Activated T-cell treated with anti-CD3 and anti-CD28 coated beads for 1 hour (primary cell): ENCODE data around the gene FBXO3.
"Not testable (repeated sequence)": the region's sequence is repeated elsewhere in the genome, so short reads cannot be mapped to it uniquely, and the experiment has no call there.

Experiments used
- DNase-seq: peaks from one replicate; pipeline ENCODE4 v3.0.0-alpha.2; 2020; ENCODE audit warnings: low read depth

Gene FBXO3, protein sequence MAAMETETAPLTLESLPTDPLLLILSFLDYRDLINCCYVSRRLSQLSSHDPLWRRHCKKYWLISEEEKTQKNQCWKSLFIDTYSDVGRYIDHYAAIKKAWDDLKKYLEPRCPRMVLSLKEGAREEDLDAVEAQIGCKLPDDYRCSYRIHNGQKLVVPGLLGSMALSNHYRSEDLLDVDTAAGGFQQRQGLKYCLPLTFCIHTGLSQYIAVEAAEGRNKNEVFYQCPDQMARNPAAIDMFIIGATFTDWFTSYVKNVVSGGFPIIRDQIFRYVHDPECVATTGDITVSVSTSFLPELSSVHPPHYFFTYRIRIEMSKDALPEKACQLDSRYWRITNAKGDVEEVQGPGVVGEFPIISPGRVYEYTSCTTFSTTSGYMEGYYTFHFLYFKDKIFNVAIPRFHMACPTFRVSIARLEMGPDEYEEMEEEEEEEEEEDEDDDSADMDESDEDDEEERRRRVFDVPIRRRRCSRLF

DNA sequence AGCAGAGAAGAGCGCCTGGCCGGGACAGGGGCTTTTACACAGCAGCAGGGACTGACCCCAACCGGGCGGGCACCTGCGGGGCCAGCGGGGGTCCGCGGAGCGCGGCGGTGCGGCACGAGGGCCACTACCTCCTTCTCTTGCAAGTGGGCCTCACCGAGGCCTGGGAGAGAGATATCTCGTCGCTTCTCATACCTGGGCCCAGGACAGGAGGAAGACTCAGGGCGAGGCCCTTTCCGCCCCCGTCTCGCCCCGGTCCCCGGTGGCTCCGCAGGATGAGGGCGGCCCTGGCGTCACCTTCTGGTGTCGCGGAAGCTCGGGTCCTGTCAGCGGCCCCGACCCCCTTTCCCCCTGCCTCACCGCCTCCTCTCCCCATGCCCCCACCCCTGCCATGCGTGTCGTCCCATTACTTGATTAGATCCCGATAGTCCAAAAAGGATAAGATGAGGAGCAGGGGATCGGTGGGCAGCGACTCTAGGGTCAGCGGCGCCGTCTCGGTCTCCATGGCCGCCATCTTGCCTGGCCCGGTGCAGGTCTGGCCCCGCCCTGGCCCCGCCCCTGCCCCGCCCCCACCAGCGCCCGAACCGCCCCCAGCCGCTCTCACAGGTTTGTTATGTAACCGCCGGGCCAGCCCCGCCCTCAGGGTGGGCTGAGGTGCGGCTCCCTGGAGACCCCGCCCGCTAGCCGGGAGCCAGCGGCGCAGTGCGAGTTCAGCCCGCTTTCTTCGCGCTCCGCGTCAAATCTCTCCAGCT is at the start of gene FBXO3:
Gene FBXO3 (minus strand): TSS at position 534 of the 749 bp plus-strand sequence. CDS start 23 bp downstream, at position 511.
- peak; percentile 85 for DNase-seq

DNA sequence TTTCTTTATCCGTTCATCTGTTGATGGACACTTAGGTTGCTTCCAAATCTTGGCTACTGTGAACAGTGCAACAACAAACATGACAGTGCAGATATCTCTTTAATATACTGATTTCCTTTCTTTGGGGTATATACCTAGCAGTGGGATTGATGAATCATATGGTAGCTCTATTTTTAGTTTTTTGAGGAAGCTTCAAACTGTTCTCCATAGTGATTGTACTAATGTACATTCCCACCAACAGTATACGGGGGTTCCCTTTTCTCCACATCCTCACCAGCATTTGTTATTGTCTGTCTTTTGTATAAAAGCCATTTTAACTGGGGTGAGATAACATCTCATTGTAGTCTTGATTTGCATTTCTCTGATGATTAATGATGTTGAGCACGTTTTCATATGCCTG is 48.7 kb upstream of the FBXO3 start:
- not testable (repeated sequence) for DNase-seq

DNA sequence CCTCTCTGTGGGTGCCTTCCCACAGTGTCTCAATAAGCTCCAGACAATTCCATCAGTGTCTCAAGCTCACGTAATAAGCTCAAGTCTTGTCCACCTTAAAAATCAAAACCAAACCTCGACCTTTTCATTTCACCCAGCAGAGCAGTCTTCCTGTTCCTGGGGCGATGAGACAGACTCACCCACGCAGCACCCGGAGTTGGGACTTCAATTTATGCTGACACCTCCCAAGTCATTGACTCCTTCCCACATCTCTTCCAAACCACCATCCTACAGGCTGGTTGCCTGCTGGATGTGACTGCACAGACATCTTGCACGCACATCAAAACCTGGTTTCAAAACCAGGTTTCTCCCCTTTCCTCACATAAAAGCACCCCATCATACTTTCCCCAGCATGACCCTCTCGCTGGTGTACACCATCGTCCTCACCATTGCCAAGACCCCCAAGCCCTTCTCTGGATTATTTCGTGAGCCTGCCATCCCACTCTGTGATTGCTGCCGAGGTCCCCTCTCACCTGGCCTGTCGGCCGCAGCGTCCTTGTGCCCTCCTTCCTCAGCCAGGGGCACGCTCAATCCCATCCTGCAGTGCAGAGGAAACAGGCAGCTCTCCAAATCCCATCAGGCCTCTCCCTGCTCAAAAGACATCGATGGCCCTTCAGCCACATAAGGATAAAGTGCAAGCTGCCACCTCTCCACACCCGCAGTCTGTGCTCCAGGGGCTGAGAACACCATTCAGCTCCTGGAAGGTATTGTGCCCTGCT is 45.1 kb upstream of the FBXO3 start:
- DNase-seq = no peak

DNA sequence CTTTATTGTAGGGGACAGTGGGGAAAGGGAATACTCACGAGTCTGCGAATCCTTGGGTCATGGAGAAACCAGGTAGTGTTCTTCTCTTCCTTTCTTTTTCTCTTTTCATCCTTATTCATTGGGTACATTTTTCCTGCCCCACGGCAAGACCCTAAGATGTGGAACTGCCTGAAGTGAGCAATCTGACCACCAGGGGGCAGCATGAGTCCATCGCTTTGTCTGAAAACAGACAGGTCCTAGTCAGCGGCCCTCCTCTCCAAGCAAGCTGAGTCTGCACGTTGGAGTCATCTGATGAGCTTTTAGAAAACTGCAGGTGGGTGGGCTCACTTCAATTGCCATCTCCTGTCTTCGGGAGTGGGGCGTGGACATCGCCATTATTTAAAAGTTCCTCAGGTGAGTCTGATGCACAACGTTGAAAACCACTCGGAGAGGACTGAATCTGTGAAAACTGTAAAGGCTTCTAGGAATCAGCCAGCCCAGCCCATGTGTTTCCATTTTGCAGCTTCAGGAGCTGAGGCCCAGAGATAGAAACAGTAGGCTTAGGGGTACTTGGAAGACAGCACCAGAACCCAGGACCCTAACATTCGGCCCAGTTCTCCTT is 34.0 kb upstream of the FBXO3 start:
- peak; percentile 86 for DNase-seq

DNA sequence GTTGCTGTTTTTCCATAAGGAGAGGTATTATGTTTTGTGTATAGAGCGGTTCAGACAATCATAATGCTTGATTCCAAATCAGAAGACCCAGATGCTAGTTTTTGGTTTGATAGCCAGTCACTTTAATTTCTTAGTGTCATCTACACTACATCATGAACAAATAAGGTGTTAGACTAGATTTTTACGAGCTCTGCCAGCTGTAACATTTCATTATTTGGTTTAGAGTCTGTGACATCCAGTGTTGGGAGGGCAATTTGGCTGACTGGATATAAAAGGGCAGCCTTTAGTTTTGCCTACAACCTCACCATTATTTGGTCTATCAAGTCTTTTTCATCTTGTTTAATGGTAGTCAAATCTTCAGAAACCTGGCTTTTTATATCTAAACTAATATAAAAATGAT is 30.2 kb upstream of the FBXO3 start:
- no peak for DNase-seq

DNA sequence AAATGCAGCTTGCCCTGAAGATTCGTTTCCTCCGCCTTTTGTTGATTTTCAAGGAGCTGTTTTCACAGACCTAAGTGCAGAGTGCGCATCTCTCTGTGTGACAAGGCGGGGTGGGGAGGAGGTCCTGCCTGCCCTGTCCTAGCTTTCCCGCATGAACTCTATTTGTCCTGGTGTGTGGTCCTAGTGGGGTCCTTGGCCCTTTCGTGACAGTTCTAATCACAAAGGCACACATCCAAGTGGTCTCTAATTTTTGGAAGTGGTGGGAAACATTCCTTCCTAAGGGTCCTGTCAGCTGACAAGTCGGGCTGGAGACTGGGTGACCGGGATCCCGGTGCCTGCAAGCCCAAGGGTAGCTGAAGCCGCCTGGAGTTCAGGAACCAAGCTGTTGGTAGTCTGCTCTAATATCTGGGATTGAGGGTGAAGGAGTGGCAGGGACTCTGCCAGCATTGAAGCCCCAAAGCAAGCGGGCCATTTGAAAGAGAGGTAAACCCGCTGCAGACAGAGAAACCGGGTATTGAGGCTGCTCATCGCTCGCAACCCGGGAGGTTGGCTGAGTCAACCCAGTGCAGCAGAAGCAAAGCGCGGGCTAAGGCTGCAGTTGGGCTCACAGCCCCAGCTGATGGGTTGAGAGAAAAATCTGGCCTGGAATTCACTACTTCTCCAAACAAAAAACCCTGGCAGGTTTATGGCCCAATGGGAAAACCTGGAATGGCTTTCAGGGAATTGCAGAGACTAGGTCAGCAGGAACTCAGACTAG is 28.1 kb upstream of the FBXO3 start:
- peak; percentile 3 for DNase-seq

DNA sequence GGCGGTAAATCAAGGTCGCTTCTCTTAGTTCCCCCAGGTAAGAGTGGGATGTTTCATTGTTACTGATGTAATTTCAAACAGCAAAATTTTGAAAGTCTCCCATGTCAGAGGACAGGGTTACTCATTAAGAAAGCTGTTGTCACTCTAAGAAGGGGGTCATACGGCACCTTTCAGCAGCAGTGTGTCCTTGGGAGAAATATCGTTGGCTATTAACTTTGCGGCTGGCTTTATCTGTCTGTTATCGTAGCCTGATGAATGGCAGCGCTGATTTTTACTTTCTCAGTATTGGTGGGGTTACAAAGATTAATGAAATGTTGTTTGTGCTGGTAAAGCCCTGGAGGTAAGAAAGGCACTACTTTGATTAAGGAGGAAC is 27.5 kb upstream of the FBXO3 start:
- no peak for DNase-seq

DNA sequence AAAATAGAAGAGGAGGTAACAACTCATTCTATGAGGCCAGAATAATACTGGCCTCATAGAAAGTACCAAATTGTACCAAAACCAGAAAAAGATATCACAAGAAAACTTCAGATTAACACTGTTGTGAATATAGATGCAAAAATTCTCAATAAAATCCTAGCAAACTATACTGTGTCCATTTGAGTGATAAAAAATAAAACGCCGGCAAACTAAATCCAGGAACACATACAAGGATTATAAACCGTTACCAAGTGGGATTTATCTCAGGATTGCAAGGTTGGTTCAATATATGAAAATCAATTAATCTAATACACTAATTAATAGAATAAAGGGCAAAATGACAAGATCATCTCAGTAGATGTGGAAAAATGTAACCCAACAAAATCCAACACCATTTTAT is 23.6 kb upstream of the FBXO3 start:
- no peak for DNase-seq

DNA sequence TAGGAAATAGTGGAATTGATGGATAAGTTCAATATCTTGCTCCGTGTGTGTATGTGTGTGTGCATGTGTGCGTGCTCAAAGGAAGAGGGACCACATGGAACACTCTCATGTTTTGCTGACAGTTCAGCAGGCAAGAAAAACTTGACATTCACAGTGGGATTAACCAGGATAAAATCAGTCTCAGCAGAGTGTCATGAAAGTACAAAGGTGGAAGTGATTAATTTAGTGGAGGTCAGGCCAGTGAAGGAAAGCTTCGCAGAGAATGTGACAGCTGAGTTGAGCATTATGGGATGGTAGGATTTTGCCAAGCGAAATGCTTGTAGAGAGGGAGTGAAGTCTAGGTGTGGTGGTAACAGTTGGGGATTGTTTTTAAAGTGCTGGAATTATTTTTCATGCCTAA is 15.7 kb upstream of the FBXO3 start:
- no peak for DNase-seq

DNA sequence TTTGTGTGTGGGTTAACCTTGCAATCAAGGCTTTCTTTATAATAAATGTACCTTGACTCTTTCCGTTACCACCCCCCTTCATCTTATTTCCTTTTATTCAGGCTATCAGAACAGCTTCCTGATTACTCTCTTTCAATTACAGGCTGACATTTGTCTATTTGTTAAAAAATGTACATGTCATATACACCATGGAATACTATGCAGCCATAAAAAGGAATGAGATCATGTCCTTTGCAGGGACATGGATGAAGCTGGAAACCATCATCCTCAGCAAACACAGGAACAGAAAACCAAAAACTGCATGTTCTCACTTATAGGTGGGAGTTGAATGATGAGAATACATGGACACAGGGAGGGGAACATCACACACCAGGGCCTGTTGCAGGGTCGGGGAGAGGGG is 13.8 kb upstream of the FBXO3 start:
- not testable (repeated sequence) for DNase-seq

DNA sequence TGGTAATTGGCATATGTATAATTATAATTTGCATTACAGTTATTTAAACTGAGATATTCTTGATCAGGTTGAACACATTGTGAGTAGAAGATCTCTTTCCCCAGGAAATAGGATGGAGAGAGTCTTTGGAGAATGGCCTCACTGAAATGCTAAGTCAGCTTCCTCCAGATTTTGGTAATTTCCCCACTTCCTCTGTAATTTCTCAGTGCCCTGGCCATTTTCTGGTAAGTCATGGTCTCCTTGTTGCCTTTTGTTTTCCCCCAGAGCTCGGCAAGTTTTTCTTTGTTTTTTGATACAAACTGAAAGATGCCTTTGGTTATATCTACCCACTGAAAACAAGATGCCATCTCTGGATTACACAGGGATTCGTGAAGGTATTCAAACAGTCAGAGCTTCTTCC is 12.8 kb upstream of the FBXO3 start:
- DNase-seq = no peak

DNA sequence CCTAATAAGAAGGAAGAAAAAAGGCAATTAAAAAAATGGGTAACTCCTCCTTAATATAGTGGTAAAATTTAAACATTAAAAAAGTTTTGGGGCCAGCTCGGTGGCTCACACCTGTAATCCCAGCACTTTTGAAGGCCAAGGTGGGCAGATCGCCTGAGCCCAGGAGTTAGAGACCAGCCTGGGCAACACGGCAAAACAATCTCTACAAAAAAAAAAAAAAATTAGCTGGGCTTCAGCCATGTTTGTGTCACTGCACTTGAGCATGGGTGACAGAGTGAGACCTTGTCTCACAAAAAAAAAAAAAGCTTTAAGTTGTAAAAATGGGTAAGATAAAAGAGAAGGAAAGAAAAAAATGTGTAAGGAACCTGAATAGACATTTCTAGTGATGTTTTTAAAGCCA is 11.3 kb upstream of the FBXO3 start:
- DNase-seq = no peak

DNA sequence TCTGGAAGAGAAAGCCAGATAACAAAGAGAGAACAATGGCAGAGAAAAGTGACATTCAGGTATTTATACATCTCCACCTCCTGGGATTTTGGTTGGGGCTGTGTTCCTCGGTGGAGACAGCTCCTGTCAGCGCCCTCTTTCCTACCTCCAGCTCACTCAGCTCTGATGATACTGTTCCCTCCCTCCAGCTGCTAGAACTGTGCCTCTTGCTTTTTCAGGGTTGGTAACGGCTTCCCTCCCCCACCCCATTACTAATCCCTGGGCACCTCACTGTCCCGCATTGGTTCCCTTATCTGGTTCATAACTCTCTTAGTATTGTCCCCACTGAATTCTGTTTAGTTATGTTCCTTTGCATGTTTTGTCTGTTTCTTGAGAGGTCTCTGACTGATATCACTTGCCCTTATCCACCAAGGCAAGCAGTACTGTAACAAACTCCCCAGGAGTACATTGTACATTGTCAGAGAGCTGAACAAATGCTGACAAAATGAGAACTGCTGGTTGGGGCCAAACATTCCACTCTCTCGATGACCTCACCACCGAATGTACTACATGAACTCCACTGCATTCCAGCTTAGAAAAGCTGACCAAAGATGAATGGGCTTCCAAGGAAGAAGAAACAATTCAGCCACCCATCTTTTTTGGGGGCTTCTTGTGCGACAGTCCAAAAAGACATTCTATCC is 5.7 kb upstream of the FBXO3 start:
- no peak for DNase-seq

DNA sequence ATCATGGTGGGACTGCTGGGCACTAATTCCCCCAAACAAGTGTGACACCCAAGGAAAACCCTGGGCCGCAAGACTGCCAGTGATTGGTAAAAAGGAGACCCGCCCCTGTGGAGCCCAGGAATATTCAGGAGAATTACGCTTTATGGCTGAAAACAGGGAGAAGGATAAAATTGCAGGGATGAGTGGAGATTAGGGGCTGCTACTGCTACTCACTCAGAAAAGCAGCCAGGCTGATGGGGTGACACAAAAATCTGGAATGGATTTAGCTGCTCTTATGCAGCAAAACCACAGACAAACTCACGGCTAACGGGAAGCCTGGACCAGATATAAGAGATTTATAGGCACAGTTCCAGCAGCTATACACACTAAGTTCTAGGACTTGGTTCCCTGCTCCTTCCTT is 4.4 kb upstream of the FBXO3 start:
- no peak for DNase-seq

DNA sequence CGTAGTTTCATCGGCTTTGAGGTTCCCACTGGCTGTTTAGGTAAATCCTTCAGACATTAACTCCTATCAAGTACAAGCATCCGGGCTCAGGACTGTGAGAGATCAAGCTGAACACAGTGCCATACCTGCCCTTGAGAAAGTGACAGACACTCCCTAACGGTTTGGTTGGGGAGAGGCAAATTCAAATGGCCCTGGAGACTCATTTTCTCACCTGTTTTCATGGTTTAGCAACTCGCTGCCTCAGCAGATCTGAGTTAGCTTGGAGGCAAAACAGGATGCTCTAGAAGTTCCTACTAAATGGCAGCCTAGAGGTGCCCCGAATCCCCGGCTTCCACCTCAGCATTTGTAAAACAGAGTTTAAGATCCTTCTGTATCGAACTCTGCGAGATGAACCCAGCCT is 3.6 kb upstream of the FBXO3 start:
- no peak for DNase-seq

DNA sequence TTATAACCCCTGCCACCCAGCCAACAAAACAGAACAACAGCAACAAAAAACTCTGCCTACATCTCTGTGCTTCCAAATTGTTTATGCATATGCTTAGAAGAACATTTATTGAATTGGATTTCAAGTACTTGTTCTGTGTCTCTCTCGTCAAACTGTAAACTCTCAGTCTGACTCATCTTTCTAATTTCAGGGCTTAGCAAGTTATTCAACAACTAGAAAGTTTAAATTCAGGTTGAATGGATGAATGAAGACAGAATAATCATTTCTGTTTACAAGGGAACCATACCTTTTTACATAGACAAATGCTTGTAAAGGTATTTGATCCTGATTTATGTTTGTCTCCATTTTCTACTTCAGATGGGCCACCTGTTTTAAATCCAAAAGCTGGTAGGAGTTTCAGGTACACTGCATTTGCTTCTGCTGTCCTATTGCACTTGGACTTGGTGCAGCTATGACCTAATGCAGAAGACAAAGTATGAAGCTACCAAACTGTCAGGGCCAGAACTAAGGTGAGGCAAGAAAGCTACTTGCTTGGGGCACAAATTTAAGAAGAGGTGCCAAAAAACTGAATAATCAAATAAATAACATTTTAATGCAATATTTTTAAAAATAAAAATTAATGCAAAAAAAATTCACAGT is 1.6 kb upstream of the FBXO3 start:
- no peak for DNase-seq

DNA sequence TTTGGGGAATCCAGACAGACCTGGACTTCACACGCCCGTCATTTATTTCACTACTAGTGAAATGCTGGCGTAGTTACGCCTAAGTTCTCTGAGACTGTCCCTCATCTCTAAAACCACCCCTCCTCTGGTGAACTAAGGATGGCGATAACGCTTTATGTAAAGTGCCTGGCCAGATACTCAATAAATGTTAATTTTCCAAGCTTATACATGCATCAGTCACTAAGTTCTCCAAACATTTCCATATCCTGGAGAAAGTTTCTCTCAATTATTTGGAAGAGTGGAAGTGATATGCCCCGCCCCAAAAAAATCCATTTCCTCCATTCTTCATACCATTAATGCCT is 1.1 kb upstream of the FBXO3 start:
- DNase-seq = no peak

DNA sequence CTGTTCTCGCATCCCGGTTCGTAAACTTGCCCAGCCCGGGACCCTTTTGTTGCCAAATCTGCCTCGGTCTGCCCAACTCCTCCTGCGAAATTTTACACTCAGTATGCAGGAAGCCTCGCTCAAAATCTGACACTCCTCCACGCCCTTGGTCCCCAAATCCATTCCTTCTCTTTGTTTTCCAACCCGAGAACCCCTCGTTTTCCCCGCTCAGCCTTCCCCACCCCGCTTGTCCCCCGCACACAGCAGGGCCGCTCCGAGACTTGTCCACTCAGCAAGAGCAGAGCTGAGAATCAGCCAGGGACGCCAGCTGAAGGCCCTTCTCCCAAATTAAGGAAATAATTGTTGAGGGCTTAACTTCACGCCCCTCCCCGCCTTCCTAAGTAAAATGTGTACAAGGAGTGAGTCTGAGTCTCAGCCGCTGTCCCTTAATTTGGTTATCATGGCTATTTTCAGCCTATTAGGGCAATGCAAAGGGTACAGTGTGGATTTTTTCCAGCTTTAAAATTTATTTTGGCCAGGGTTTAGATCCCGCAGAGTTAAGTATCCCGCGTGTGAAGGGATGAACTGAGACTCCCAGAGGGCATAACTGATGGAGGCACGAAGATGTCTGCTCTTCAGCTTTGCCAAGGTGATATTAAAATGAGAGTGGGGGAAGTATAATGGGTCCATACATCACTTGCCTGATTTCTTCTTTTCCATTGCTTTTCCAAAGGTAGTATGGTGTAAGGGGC is 581 bp upstream of the FBXO3 start:
- no peak for DNase-seq

DNA sequence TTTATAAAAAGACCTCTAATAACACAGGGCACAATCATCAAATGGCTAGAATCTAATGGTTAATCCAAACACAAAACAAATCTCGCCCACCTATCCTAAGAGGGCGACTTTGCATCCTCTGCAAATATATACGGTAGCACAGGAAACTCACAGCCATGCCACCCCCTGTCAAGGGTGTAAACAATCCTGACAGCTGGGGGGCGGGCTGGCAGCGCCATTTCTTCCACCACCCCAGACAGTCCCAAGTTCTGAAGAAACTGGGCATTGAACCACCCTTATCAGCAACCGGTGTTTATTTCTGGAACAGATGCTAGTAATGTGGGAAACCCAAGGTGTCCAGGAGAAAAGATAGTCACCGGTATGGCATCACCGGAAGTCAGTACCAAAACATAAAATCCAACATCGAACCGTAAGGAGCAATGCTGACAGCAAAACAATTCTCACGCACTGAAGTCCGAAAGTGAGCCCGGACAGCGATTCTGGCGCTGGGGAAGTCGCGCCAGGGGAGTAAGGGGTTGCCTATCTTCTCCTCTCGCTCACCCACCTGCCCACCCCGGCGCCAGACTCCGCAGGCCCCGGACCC is 825 bp downstream of the FBXO3 start:
- DNase-seq = peak; percentile 21

DNA sequence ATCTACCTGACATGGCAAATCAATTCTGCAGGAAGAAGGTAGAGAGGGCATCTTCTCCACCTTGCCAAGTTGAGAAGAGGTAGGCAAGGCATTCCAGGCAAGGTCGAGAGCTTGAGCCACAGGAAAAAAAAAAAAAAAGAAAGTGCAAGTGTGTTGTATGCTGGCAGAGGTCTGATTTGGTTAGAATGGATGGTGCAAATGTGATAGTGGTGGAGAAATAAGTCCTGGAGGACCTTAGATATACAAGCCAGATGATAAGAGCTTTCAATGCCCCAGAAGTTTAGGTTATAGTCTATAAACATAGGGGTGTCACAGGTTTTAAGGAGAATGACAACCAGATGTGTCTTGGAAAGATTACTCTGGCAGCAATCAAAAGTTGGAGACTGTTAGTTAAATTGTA is 1.4 kb downstream of the FBXO3 start:
- DNase-seq = no peak
